ENCODE results near the gene NRF1. TPM values are rescaled to one million over a fixed set of nuclear protein-coding genes. Genes with fewer than 3 reads are reported as not detected.

The NRF1 gene
- total and polyA plus RNA-seq, 2 of the 13 experiments (the other 11 are each of a cell fraction or from before 2014, with no cell fraction given): 9.3 to 10.1 TPM

DNA sequence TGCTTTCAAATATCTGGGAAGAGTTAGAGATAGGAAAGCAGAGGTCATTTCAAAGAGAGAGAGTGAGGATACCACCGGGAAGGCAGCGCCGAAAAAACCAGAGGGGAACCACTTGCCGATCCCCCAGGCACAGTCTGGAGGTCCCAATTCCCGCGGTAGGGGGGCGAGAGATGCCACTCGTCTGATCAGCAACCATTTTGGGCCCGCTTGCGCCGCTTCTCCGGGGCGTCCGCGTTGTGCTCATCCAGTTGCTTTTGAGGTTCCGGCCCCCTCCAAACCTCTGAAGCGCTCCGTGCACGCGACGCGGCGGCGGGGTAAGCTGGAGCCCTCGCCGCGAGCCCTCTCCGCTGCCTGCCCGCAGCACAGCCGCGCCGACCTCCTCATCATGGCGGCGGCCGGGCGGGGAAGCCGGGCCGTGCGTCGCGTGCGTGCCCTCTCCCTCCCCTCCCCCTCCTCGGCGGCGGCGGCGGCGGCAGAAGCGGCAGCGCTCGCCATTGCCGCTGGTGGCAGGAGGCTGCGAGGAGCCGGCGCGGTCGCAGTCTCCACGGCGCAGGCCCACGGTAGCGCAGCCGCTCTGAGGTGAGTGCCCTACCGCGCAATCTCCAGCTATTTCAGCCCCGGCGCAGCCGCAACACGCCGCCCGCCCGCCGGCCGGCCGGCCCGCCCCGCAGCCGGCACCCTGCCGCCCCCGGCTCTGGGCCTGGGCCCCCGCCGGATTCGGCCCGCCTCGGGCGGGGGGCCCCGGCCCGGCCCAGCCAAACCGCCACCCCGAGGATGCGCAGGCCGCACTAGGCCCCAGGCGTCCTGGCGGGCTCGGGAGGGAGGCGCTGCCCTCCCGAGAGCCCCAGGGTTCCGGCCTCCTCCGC, at the start of gene NRF1 (continued):
- TF ChIP-seq, protein P1, sequence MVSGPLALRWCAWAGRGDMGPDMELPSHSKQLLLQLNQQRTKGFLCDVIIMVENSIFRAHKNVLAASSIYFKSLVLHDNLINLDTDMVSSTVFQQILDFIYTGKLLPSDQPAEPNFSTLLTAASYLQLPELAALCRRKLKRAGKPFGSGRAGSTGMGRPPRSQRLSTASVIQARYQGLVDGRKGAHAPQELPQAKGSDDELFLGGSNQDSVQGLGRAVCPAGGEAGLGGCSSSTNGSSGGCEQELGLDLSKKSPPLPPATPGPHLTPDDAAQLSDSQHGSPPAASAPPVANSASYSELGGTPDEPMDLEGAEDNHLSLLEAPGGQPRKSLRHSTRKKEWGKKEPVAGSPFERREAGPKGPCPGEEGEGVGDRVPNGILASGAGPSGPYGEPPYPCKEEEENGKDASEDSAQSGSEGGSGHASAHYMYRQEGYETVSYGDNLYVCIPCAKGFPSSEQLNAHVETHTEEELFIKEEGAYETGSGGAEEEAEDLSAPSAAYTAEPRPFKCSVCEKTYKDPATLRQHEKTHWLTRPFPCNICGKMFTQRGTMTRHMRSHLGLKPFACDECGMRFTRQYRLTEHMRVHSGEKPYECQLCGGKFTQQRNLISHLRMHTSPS (CRISPR knock-in tag; IDR thresholded peaks at IDR 0.05; ENCODE audit: low read depth): peak; percentile 24; the same call in 1 of the 2 replicates
- TF ChIP-seq, protein P2, sequence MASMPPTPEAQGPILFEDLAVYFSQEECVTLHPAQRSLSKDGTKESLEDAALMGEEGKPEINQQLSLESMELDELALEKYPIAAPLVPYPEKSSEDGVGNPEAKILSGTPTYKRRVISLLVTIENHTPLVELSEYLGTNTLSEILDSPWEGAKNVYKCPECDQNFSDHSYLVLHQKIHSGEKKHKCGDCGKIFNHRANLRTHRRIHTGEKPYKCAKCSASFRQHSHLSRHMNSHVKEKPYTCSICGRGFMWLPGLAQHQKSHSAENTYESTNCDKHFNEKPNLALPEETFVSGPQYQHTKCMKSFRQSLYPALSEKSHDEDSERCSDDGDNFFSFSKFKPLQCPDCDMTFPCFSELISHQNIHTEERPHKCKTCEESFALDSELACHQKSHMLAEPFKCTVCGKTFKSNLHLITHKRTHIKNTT (CRISPR knock-in tag; IDR thresholded peaks at IDR 0.05): no peak
- TF ChIP-seq, protein P3, sequence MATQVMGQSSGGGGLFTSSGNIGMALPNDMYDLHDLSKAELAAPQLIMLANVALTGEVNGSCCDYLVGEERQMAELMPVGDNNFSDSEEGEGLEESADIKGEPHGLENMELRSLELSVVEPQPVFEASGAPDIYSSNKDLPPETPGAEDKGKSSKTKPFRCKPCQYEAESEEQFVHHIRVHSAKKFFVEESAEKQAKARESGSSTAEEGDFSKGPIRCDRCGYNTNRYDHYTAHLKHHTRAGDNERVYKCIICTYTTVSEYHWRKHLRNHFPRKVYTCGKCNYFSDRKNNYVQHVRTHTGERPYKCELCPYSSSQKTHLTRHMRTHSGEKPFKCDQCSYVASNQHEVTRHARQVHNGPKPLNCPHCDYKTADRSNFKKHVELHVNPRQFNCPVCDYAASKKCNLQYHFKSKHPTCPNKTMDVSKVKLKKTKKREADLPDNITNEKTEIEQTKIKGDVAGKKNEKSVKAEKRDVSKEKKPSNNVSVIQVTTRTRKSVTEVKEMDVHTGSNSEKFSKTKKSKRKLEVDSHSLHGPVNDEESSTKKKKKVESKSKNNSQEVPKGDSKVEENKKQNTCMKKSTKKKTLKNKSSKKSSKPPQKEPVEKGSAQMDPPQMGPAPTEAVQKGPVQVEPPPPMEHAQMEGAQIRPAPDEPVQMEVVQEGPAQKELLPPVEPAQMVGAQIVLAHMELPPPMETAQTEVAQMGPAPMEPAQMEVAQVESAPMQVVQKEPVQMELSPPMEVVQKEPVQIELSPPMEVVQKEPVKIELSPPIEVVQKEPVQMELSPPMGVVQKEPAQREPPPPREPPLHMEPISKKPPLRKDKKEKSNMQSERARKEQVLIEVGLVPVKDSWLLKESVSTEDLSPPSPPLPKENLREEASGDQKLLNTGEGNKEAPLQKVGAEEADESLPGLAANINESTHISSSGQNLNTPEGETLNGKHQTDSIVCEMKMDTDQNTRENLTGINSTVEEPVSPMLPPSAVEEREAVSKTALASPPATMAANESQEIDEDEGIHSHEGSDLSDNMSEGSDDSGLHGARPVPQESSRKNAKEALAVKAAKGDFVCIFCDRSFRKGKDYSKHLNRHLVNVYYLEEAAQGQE (IDR thresholded peaks at IDR 0.05; ENCODE audit: borderline replicate concordance in 1 of 2, low read depth in 1 of 2, low read length in 2 of 2): peak in 1 of 2 experiments; percentile 8; a peak in 1 of 4 replicates
- TF ChIP-seq TBX2 (CRISPR knock-in tag; IDR thresholded peaks at IDR 0.05; ENCODE audit: borderline replicate concordance) (peak; percentile 87), FIP1L1 (IDR thresholded peaks at IDR 0.05; ENCODE audit: borderline replicate concordance, insufficient read depth, low read depth, low read length) (0 out of 2 replicates have a peak, but pooled peaks have one; percentile 36), FOXA3 (CRISPR knock-in tag; IDR thresholded peaks at IDR 0.05) (peak; percentile 63), ZNF891 (CRISPR knock-in tag; IDR thresholded peaks at IDR 0.05) (no peak; the same call in 1 of the 2 replicates), RBFOX2 (IDR thresholded peaks at IDR 0.05; ENCODE audit: low read depth, low read length) (peak; percentile 97), ZNF782 (CRISPR knock-in tag; IDR thresholded peaks at IDR 0.05; ENCODE audit: borderline replicate concordance) (no peak; the same call in 1 of the 2 replicates), CREB1 (IDR thresholded peaks at IDR 0.05) (peak; percentile 7; the same call in 1 of the 2 replicates), CREB1 (CRISPR knock-in tag; IDR thresholded peaks at IDR 0.05) (no peak), ZBTB8A (CRISPR knock-in tag; IDR thresholded peaks at IDR 0.05; ENCODE audit: borderline replicate concordance, low read depth) (no peak; the same call in 1 of the 2 replicates), SETDB1 (CRISPR knock-in tag; IDR thresholded peaks at IDR 0.05; ENCODE audit: borderline replicate concordance) (no peak)
- TF ChIP-seq, protein P4, sequence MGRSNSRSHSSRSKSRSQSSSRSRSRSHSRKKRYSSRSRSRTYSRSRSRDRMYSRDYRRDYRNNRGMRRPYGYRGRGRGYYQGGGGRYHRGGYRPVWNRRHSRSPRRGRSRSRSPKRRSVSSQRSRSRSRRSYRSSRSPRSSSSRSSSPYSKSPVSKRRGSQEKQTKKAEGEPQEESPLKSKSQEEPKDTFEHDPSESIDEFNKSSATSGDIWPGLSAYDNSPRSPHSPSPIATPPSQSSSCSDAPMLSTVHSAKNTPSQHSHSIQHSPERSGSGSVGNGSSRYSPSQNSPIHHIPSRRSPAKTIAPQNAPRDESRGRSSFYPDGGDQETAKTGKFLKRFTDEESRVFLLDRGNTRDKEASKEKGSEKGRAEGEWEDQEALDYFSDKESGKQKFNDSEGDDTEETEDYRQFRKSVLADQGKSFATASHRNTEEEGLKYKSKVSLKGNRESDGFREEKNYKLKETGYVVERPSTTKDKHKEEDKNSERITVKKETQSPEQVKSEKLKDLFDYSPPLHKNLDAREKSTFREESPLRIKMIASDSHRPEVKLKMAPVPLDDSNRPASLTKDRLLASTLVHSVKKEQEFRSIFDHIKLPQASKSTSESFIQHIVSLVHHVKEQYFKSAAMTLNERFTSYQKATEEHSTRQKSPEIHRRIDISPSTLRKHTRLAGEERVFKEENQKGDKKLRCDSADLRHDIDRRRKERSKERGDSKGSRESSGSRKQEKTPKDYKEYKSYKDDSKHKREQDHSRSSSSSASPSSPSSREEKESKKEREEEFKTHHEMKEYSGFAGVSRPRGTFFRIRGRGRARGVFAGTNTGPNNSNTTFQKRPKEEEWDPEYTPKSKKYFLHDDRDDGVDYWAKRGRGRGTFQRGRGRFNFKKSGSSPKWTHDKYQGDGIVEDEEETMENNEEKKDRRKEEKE (IDR thresholded peaks at IDR 0.05): no peak
- TF ChIP-seq, protein P5, sequence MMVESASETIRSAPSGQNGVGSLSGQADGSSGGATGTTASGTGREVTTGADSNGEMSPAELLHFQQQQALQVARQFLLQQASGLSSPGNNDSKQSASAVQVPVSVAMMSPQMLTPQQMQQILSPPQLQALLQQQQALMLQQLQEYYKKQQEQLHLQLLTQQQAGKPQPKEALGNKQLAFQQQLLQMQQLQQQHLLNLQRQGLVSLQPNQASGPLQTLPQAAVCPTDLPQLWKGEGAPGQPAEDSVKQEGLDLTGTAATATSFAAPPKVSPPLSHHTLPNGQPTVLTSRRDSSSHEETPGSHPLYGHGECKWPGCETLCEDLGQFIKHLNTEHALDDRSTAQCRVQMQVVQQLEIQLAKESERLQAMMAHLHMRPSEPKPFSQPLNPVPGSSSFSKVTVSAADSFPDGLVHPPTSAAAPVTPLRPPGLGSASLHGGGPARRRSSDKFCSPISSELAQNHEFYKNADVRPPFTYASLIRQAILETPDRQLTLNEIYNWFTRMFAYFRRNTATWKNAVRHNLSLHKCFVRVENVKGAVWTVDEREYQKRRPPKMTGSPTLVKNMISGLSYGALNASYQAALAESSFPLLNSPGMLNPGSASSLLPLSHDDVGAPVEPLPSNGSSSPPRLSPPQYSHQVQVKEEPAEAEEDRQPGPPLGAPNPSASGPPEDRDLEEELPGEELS (CRISPR knock-in tag; IDR thresholded peaks at IDR 0.05): peak; percentile 24; the same call in 1 of the 2 replicates
